IMR-90 (cell line): Measurements from ENCODE around the gene RPH3AL. TPM values are rescaled to one million over a fixed set of nuclear protein-coding genes. Genes with fewer than 3 reads are reported as not detected.

Experiments used
- ATAC-seq: fragments of 200-7000 bp; cut with Tn5 transposase; 2 replicates; pipeline ENCODE4 v1.9.1; 2020; ENCODE audit warnings: low read depth, mild to moderate bottlenecking, moderate library complexity
- BruUV-seq: library from RNA; stranded (reverse); fragments of 400-500 nt; replicated peaks from 2 replicates; lab custom pipeline; 2021; lab: Mats Ljungman, UMichigan
- CTCF ChIA-PET: fragments of 300-600 bp; formaldehyde crosslinking; extraction: SDS; loops from one replicate; lab custom pipeline; 2021; ENCODE audit warnings: antibody characterized with exemption; lab: Yijun Ruan, JAX
- POLR2A ChIA-PET: fragments of 300-600 bp; sonication (Branson Sonifier 250); formaldehyde crosslinking; loops from one replicate; lab custom pipeline; 2022; ENCODE audit warnings: antibody characterized with exemption; ENCODE audit not compliant: unreplicated experiment; lab: Charles Lee
- DNase-seq: peaks from one replicate; pipeline ENCODE4 v3.0.0; 2013
- H2AFZ ChIP-seq: replicated peaks from 2 replicates; pipeline ENCODE3; 2013; ENCODE audit warnings: low read length, mild to moderate bottlenecking; ENCODE audit not compliant: poor library complexity
- H2AK5ac ChIP-seq: 2 replicates; pipeline ENCODE4 v1.6.1; 2013; ENCODE audit warnings: low read depth, low read length, inconsistent platforms
- H2AK9ac ChIP-seq: replicated peaks from 2 replicates; pipeline ENCODE3; 2013; ENCODE audit warnings: mild to moderate bottlenecking, low read depth, low read length, moderate library complexity; ENCODE audit not compliant: poor library complexity
- H2BK120ac ChIP-seq: 2 replicates; pipeline ENCODE4 v1.6.1; 2013; ENCODE audit warnings: low read depth, low read length, inconsistent platforms
- H2BK15ac ChIP-seq: 3 replicates; pipeline ENCODE4 v1.6.1; 2013; ENCODE audit warnings: low read depth, low read length, inconsistent platforms
- H2BK20ac ChIP-seq: 2 replicates; pipeline ENCODE4 v1.6.1; 2013; ENCODE audit warnings: low read depth, mild to moderate bottlenecking, inconsistent platforms, low read length, moderate library complexity
- H2BK5ac ChIP-seq: 2 replicates; pipeline ENCODE4 v1.6.1; 2013; ENCODE audit warnings: mild to moderate bottlenecking, low read depth, low read length, inconsistent platforms; ENCODE audit not compliant: poor library complexity, severe bottlenecking
- H3K14ac ChIP-seq: replicated peaks from 2 replicates; pipeline ENCODE4 v1.6.1; 2013; ENCODE audit warnings: low read depth, low read length, inconsistent platforms
- H3K18ac ChIP-seq: 2 replicates; pipeline ENCODE4 v1.6.1; 2013; ENCODE audit warnings: low read depth, low read length, control low read depth
- H3K23ac ChIP-seq: 2 replicates; pipeline ENCODE4 v1.6.1; 2013; ENCODE audit warnings: low read depth, low read length, inconsistent platforms
- H3K27ac ChIP-seq: 2 replicates; pipeline ENCODE4 v1.5.1; 2013; ENCODE audit warnings: mild to moderate bottlenecking, control low read depth, low read length; ENCODE audit not compliant: insufficient read depth
- H3K27me3 ChIP-seq: 2 replicates; pipeline ENCODE4 v1.6.1; 2013; ENCODE audit warnings: low read length; ENCODE audit not compliant: control insufficient read depth, insufficient read depth
- H3K36me3 ChIP-seq: 2 replicates; pipeline ENCODE4 v1.6.1; 2013; ENCODE audit warnings: low read length, mixed read lengths; ENCODE audit not compliant: control insufficient read depth, insufficient read depth
- H3K4ac ChIP-seq: 2 replicates; pipeline ENCODE4 v1.6.1; 2013; ENCODE audit warnings: low read depth, low read length, inconsistent platforms
- H3K4me1 ChIP-seq: 2 replicates; pipeline ENCODE4 v1.6.1; 2013; ENCODE audit warnings: low read length, mixed read lengths; ENCODE audit not compliant: control insufficient read depth, insufficient read depth
- H3K4me2 ChIP-seq: 2 replicates; pipeline ENCODE4 v1.6.1; 2013; ENCODE audit warnings: low read depth, mild to moderate bottlenecking, control low read depth, low read length, moderate library complexity
- H3K4me3 ChIP-seq: 2 replicates; pipeline ENCODE4 v1.5.1; 2013; ENCODE audit warnings: low read depth, mild to moderate bottlenecking, control low read depth, low read length, moderate library complexity; ENCODE audit not compliant: insufficient read depth
- H3K56ac ChIP-seq: 2 replicates; pipeline ENCODE4 v1.6.1; 2013; ENCODE audit warnings: low read length, inconsistent platforms; ENCODE audit not compliant: insufficient read depth; ENCODE audit errors: extremely low read depth
- H3K79me1 ChIP-seq, 2 experiments: 2 replicates each; pipeline ENCODE4 v1.6.1; 2013; ENCODE audit warnings: low read length in 2 of 2, inconsistent platforms in 1 of 2, low read depth in 1 of 2
- H3K9ac ChIP-seq: 2 replicates; pipeline ENCODE4 v1.6.1; 2013; ENCODE audit warnings: low read depth, low read length, control low read depth
- H3K9me1 ChIP-seq: 2 replicates; pipeline ENCODE4 v1.6.1; 2013; ENCODE audit warnings: low read length, inconsistent platforms; ENCODE audit not compliant: insufficient read depth
- H3K9me3 ChIP-seq: 2 replicates; pipeline ENCODE4 v1.6.1; 2013; ENCODE audit warnings: low read length; ENCODE audit not compliant: control insufficient read depth, insufficient read depth
- H4K20me1 ChIP-seq: 2 replicates; pipeline ENCODE4 v1.6.1; 2013; ENCODE audit warnings: low read length, inconsistent platforms; ENCODE audit not compliant: insufficient read depth
- H4K5ac ChIP-seq: 2 replicates; pipeline ENCODE4 v1.6.1; 2013; ENCODE audit warnings: mild to moderate bottlenecking, low read depth, low read length, control low read depth
- H4K8ac ChIP-seq, 2 experiments: 2 replicates each; pipeline ENCODE4 v1.6.1; 2013; ENCODE audit warnings: low read depth in 2 of 2, low read length in 2 of 2, control low read depth in 1 of 2, inconsistent platforms in 1 of 2
- H4K91ac ChIP-seq: 2 replicates; pipeline ENCODE4 v1.6.1; 2013; ENCODE audit warnings: low read depth, low read length, inconsistent platforms; ENCODE audit not compliant: insufficient read depth
- CEBPB ChIP-seq: IDR thresholded peaks from 2 replicates; pipeline ENCODE4 v1.6.1; 2012; ENCODE audit warnings: low read depth, low read length, improper control_type of control experiment
- FOS ChIP-seq: fragments of 150-350 bp; IDR thresholded peaks from 2 replicates; pipeline ENCODE4 v1.6.1; 2016; ENCODE audit warnings: low read depth, low read length
- RFX5 ChIP-seq: IDR thresholded peaks from 2 replicates; pipeline ENCODE4 v1.8.0; 2012; ENCODE audit warnings: low read depth, mild to moderate bottlenecking, low read length, moderate library complexity
- SMC3 ChIP-seq: fragments of 150-350 bp; IDR thresholded peaks from 2 replicates; pipeline ENCODE4 v1.6.1; 2016; ENCODE audit warnings: low read depth, mild to moderate bottlenecking, antibody characterized with exemption, low read length, moderate library complexity
- WGBS, 2 experiments: methylation state at CpG; one replicate each; pipeline versions ENCODE4 v1.1.5 to v1.1.7; 2013; ENCODE audit warnings: missing lambda C conversion rate in 2 of 2; ENCODE audit not compliant: insufficient read length in 1 of 2; ENCODE audit errors: extremely low coverage in 2 of 2; 5-methylcytosine and 5-hydroxymethylcytosine counted together
- dilution Hi-C: fragments of 300-500 bp; cut with HindIII; formaldehyde crosslinking; loops from one replicate; pipeline ENCODE4 v1.14.3; 2018; ENCODE audit warnings: low sequenced_read_pairs; ENCODE audit not compliant: unreplicated experiment
- in situ Hi-C: fragments of 300-500 bp; cut with MboI; formaldehyde crosslinking; loops from 3 replicates; pipeline ENCODE4 v1.14.3; 2019; ENCODE audit warnings: low sequenced_read_pairs, inconsistent platforms, mixed read lengths
- intact Hi-C: fragments of 100-400 bp; cut with micrococcal nuclease; formaldehyde crosslinking; loops from 2 replicates; pipeline ENCODE4 v1.10.0; 2022
- polyA plus RNA-seq, 3 experiments: library from polyadenylated mRNA; depleted of rRNA; stranded (reverse); fragments of >200 nt; gene quantifications; 2 replicates each; pipeline ENCODE4 v1.2.3, GENCODE V29; 2012; ENCODE audit warnings: low replicate concordance in 1 of 3
- total RNA-seq: library from RNA; depleted of rRNA; stranded (reverse); fragments of >200 nt; gene quantifications from 2 replicates; pipeline ENCODE4 v1.2.3, GENCODE V29; 2012

The RPH3AL gene
- total and polyA plus RNA-seq, 2 of the 4 experiments (the other 2 are of a cell fraction) = 1.8 to 2.5 TPM

GRCh38 chr17:183021-183420, 169.6 kb downstream of the RPH3AL start:
- Histone ChIP-seq H3K23ac (no peak overlapping the region), H3K36me3 (no peaks in the 10 kb centered on the region), H2BK5ac (no peak overlapping the region), H3K56ac (no peak overlapping the region), H3K4ac (no peak overlapping the region), H3K27me3 (peaks cover 58% of the 10 kb centered on the region), H3K9me1 (no peaks in the 10 kb centered on the region), H4K8ac (no peak overlapping the region), H4K20me1 (no peaks in the 10 kb centered on the region), H3K27ac (no peak overlapping the region), H3K4me1 (no peaks in the 10 kb centered on the region), H3K79me1 (no peaks in the 10 kb centered on the region), H3K4me3 (no peak overlapping the region), H3K4me2 (no peak overlapping the region), H4K91ac (no peak overlapping the region), H3K14ac (no peak overlapping the region), H2BK20ac (no peak overlapping the region), H2AK9ac (no peak overlapping the region), H3K18ac (no peak overlapping the region), H4K5ac (no peak overlapping the region), H2BK120ac (no peak overlapping the region), H3K9ac (no peak overlapping the region), H2BK15ac (no peak overlapping the region), H2AK5ac (no peak overlapping the region), H2AFZ (no peak overlapping the region), H3K9me3 (no peaks in the 10 kb centered on the region)
- WGBS, 2 experiments = 62% methylated on average over 2 of the region's 8 CpGs; no CpG with 5 or more reads in 1 of the 2 experiments
- no peak for DNase-seq
- TF ChIP-seq CEBPB = no peak
- TF ChIP-seq SMC3 = no peak
- no peak for TF ChIP-seq FOS
- TF ChIP-seq RFX5 = no peak
- ChIA-PET CTCF (interaction anchor here (1.0 kb wide), 1 partner anchor 13 kb away, joined by 3 read pairs; no protein-coding TSS in a partner anchor), POLR2A (no interaction called here)
- intact Hi-C loops (no loop called here), dilution Hi-C loops (no loop called here), in situ Hi-C loops (no loop called here)
- BruUV-seq = no TSS peak
- no peak for ATAC-seq
